Endothelial cell (in vitro differentiated cells): ENCODE data around the gene RAB19. TPM values are rescaled to one million over a fixed set of nuclear protein-coding genes. Genes with fewer than 3 reads are reported as not detected.

Experiments
- DNase-seq: peaks from one replicate; pipeline ENCODE4 v3.0.0; 2021; ENCODE audit warnings: low spot score
- H3K27ac Mint-ChIP-seq: one replicate; pipeline ENCODE4 v1.8.0; 2021; ENCODE audit warnings: mixed read lengths, inconsistent platforms; ENCODE audit not compliant: unreplicated experiment
- H3K27me3 Mint-ChIP-seq: one replicate; pipeline ENCODE4 v1.8.0; 2021; ENCODE audit warnings: mild to moderate bottlenecking, moderate library complexity, mixed read lengths, inconsistent platforms; ENCODE audit not compliant: unreplicated experiment
- H3K36me3 Mint-ChIP-seq: one replicate; pipeline ENCODE4 v1.8.0; 2021; ENCODE audit warnings: mild to moderate bottlenecking, low read depth, mixed read lengths, inconsistent platforms; ENCODE audit not compliant: unreplicated experiment
- H3K4me1 Mint-ChIP-seq: one replicate; pipeline ENCODE4 v1.8.0; 2021; ENCODE audit warnings: mild to moderate bottlenecking, mixed read lengths, inconsistent platforms; ENCODE audit not compliant: unreplicated experiment
- H3K4me3 Mint-ChIP-seq: one replicate; pipeline ENCODE4 v1.8.0; 2021; ENCODE audit warnings: mild to moderate bottlenecking, mixed read lengths, inconsistent platforms; ENCODE audit not compliant: unreplicated experiment
- H3K9me3 Mint-ChIP-seq: one replicate; pipeline ENCODE4 v1.8.0; 2021; ENCODE audit warnings: mixed read lengths, inconsistent platforms; ENCODE audit not compliant: unreplicated experiment
- CTCF ChIP-seq: fragments of 200-600 bp; sonication (generic); IDR thresholded peaks from one replicate; pipeline ENCODE4 v1.5.0; 2021; ENCODE audit warnings: antibody characterized with exemption; ENCODE audit not compliant: unreplicated experiment
- total RNA-seq: library from RNA; stranded (reverse); fragmentation: NEBNext Ultra II Directional; extraction: Animal tissue kit (Norgen Biotek cat#: 25700); gene quantifications from one replicate; pipeline ENCODE4 v1.2.1, GENCODE V29; 2021; ENCODE audit not compliant: unreplicated experiment

The RAB19 gene
- total RNA-seq, 1 donor from 2014 or later, result 5.1 TPM

GRCh38 chr7:140440593-140440992 is 36.7 kb downstream of the RAB19 start:
- Mint-ChIP-seq H3K4me1 (no peaks in the 10 kb centered on the region), H3K36me3 (no peaks in the 10 kb centered on the region), H3K4me3 (no peak overlapping the region), H3K27ac (no peak overlapping the region), H3K9me3 (no peaks in the 10 kb centered on the region), H3K27me3 (no peaks in the 10 kb centered on the region)
- no peak for DNase-seq
- no peak for TF ChIP-seq CTCF

GRCh38 chr7:140441519-140441918 is 37.7 kb downstream of the RAB19 start:
- Mint-ChIP-seq H3K9me3 (no peaks in the 10 kb centered on the region), H3K36me3 (no peaks in the 10 kb centered on the region), H3K4me1 (no peaks in the 10 kb centered on the region), H3K27me3 (no peaks in the 10 kb centered on the region), H3K4me3 (no peak overlapping the region), H3K27ac (no peak overlapping the region)
- DNase-seq, result no peak
- no peak for TF ChIP-seq CTCF

GRCh38 chr7:140446467-140446866 is 42.6 kb downstream of the RAB19 start:
- Mint-ChIP-seq H3K4me3 (no peak overlapping the region), H3K27ac (no peak overlapping the region)
- TF ChIP-seq CTCF, result no peak

GRCh38 chr7:140447841-140448240 is 44.0 kb downstream of the RAB19 start:
- Mint-ChIP-seq H3K4me3 (no peak overlapping the region), H3K9me3 (no peaks in the 10 kb centered on the region), H3K27me3 (no peaks in the 10 kb centered on the region), H3K4me1 (peaks cover 36% of the 10 kb centered on the region), H3K36me3 (peaks cover 6% of the 10 kb centered on the region), H3K27ac (no peak overlapping the region)
- TF ChIP-seq CTCF, result no peak
- DNase-seq, result no peak

More at GRCh38 chr7:140446467-140446866, 42.6 kb downstream of the RAB19 start:
- Mint-ChIP-seq H3K4me1 (peaks cover 28% of the 10 kb centered on the region), H3K36me3 (no peaks in the 10 kb centered on the region), H3K9me3 (no peaks in the 10 kb centered on the region), H3K27me3 (no peaks in the 10 kb centered on the region)
- DNase-seq, result no peak

GRCh38 chr7:140448781-140449480 is 45.1 kb downstream of the RAB19 start:
- peaks cover 7% of the 10 kb centered on the region for H3K36me3 Mint-ChIP-seq
- DNase-seq, result no peak
- no peaks in the 10 kb centered on the region for H3K27me3 Mint-ChIP-seq
- peak overlapping the region; percentile 13 for H3K27ac Mint-ChIP-seq
- no peak overlapping the region for H3K4me3 Mint-ChIP-seq
- H3K4me1 Mint-ChIP-seq, result peaks cover 36% of the 10 kb centered on the region
- TF ChIP-seq CTCF, result no peak
- H3K9me3 Mint-ChIP-seq, result no peaks in the 10 kb centered on the region
